ENCODE data around the gene CACNG4.

DNA sequence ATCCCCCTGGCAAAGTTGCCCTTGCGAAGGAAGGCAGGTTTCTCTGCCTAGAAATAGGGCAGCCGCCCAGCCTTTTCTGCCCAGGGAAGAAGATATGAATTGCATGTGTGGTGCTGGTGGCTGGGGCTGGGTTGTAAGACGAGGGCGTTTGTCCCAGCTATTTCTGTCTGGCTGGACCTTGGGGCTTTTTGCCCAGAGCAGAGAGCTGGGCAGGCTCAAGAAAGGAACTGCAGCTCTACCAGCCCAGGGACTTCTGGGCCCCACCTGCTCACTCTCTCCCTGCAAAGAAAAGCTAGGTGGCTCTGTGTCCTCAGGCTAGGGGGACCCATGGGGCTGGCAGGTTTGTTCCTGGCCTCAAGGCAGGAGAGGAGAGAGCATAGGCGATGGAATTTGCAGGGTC is 80.4 kb downstream of the CACNG4 start:
- TF ChIP-seq, protein P1, sequence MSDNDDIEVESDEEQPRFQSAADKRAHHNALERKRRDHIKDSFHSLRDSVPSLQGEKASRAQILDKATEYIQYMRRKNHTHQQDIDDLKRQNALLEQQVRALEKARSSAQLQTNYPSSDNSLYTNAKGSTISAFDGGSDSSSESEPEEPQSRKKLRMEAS (IDR thresholded peaks at IDR 0.05) = no peak
- TF ChIP-seq, protein P2, sequence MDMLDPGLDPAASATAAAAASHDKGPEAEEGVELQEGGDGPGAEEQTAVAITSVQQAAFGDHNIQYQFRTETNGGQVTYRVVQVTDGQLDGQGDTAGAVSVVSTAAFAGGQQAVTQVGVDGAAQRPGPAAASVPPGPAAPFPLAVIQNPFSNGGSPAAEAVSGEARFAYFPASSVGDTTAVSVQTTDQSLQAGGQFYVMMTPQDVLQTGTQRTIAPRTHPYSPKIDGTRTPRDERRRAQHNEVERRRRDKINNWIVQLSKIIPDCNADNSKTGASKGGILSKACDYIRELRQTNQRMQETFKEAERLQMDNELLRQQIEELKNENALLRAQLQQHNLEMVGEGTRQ (IDR thresholded peaks at IDR 0.05) = no peak
- TF ChIP-seq CTCF (IDR thresholded peaks at IDR 0.05) = no peak
- TF ChIP-seq, protein P3, sequence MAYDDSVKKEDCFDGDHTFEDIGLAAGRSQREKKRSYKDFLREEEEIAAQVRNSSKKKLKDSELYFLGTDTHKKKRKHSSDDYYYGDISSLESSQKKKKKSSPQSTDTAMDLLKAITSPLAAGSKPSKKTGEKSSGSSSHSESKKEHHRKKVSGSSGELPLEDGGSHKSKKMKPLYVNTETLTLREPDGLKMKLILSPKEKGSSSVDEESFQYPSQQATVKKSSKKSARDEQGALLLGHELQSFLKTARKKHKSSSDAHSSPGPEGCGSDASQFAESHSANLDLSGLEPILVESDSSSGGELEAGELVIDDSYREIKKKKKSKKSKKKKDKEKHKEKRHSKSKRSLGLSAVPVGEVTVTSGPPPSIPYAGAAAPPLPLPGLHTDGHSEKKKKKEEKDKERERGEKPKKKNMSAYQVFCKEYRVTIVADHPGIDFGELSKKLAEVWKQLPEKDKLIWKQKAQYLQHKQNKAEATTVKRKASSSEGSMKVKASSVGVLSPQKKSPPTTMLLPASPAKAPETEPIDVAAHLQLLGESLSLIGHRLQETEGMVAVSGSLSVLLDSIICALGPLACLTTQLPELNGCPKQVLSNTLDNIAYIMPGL (CRISPR knock-in tag; IDR thresholded peaks at IDR 0.05; ENCODE audit: borderline replicate concordance) = no peak
- no peak for TF ChIP-seq HOXA7 (CRISPR knock-in tag; IDR thresholded peaks at IDR 0.05)
- no peak for TF ChIP-seq RFX5 (IDR thresholded peaks at IDR 0.05)
- no peak for TF ChIP-seq CHD2 (IDR thresholded peaks at IDR 0.05; ENCODE audit: low read length, partially characterized antibody)
- TF ChIP-seq RAD21 (conservative IDR thresholded peaks at IDR 0.05 in 1 of 2, IDR thresholded peaks at IDR 0.05 in 1 of 2) = no peak
- TF ChIP-seq EP300 (IDR thresholded peaks at IDR 0.05) = no peak
- TF ChIP-seq NPAS2 (CRISPR knock-in tag; IDR thresholded peaks at IDR 0.05; ENCODE audit: borderline replicate concordance) = no peak
- TF ChIP-seq ESRRA (IDR thresholded peaks at IDR 0.05; ENCODE audit: borderline replicate concordance, low read length) = no peak
- no peak for TF ChIP-seq RNF2 (IDR thresholded peaks at IDR 0.05; ENCODE audit: borderline replicate concordance, low read depth)

Data from A549 (cell line).